CD8-positive, alpha-beta memory T cell (primary cell): ENCODE measurements around the gene ADH6. TPM values are rescaled to one million over a fixed set of nuclear protein-coding genes. Genes with fewer than 3 reads are reported as not detected.

Source experiments
- CTCF ChIA-PET: fragments of 350-600 bp; sonication (Branson Sonifier 250); formaldehyde crosslinking; loops from one replicate; lab custom pipeline; 2021; ENCODE audit warnings: antibody characterized with exemption; lab: Charles Lee
- POLR2A ChIA-PET: fragments of 350-600 bp; sonication (Branson Sonifier 250); formaldehyde crosslinking; loops from one replicate; lab custom pipeline; 2021; ENCODE audit warnings: antibody characterized with exemption; lab: Charles Lee
- DNase-seq, 5 donors: peaks; one replicate each; pipeline versions ENCODE4 v3.0.0 to v3.0.0-alpha.2; 2020 to 2022; ENCODE audit warnings: mixed read lengths in 1 of 5
- H3K27ac ChIP-seq: one replicate; pipeline ENCODE4 v1.7.0; 2013; ENCODE audit warnings: low read depth, mild to moderate bottlenecking, low read length, moderate library complexity
- H3K27me3 ChIP-seq: 2 replicates; pipeline ENCODE4 v1.7.0; 2013; ENCODE audit warnings: low read length, mild to moderate bottlenecking; ENCODE audit not compliant: insufficient read depth, poor library complexity, severe bottlenecking
- H3K36me3 ChIP-seq: 2 replicates; pipeline ENCODE4 v1.7.0; 2013; ENCODE audit warnings: mild to moderate bottlenecking, low read length, moderate library complexity; ENCODE audit not compliant: insufficient read depth
- H3K4me1 ChIP-seq: 2 replicates; pipeline ENCODE4 v1.7.0; 2013; ENCODE audit warnings: mild to moderate bottlenecking, low read length, moderate library complexity; ENCODE audit not compliant: insufficient read depth
- H3K4me3 ChIP-seq: 2 replicates; pipeline ENCODE4 v1.7.0; 2013; ENCODE audit warnings: mild to moderate bottlenecking, low read length
- H3K9me3 ChIP-seq: 2 replicates; pipeline ENCODE4 v1.7.0; 2013; ENCODE audit warnings: mild to moderate bottlenecking, low read length
- H3K27ac Mint-ChIP-seq, 8 donors: one replicate each; pipeline ENCODE4 v1.8.0; 2020 to 2021; ENCODE audit warnings: mixed read lengths in 8 of 8, mild to moderate bottlenecking in 6 of 8, inconsistent platforms in 3 of 8, moderate library complexity in 3 of 8
- H3K27me3 Mint-ChIP-seq, 2 donors: one replicate each; pipeline ENCODE4 v1.8.0; 2020 to 2021; ENCODE audit warnings: mixed read lengths in 2 of 2, mild to moderate bottlenecking in 1 of 2, moderate library complexity in 1 of 2
- H3K36me3 Mint-ChIP-seq, 3 donors: one replicate each; pipeline ENCODE4 v1.8.0; 2020 to 2021; ENCODE audit warnings: mixed read lengths in 3 of 3, inconsistent platforms in 1 of 3, mild to moderate bottlenecking in 1 of 3
- H3K4me1 Mint-ChIP-seq, 3 donors: one replicate each; pipeline ENCODE4 v1.8.0; 2020 to 2021; ENCODE audit warnings: mixed read lengths in 3 of 3, inconsistent platforms in 1 of 3, mild to moderate bottlenecking in 1 of 3
- H3K4me3 Mint-ChIP-seq, 7 donors: one replicate each; pipeline ENCODE4 v1.8.0; 2020 to 2021; ENCODE audit warnings: mixed read lengths in 7 of 7, mild to moderate bottlenecking in 6 of 7, moderate library complexity in 4 of 7, inconsistent platforms in 2 of 7
- H3K9me3 Mint-ChIP-seq, 5 donors: one replicate each; pipeline ENCODE4 v1.8.0; 2020 to 2022; ENCODE audit warnings: mixed read lengths in 5 of 5, mild to moderate bottlenecking in 3 of 5, moderate library complexity in 2 of 5, inconsistent platforms in 1 of 5
- polyA plus RNA-seq: library from polyadenylated mRNA; unstranded; fragments of 300-500 nt; fragmentation: Illumina TruSeq; gene quantifications from one replicate; pipeline ENCODE4 v1.2.3, GENCODE V29; 2021
- total RNA-seq, 2 experiments: library from RNA; stranded (reverse); gene quantifications; one replicate each; pipeline ENCODE4 v1.2.3, GENCODE V29; 2021

Gene ADH6
- total and polyA plus RNA-seq, 3 experiments from 2014 or later: not detected

DNA sequence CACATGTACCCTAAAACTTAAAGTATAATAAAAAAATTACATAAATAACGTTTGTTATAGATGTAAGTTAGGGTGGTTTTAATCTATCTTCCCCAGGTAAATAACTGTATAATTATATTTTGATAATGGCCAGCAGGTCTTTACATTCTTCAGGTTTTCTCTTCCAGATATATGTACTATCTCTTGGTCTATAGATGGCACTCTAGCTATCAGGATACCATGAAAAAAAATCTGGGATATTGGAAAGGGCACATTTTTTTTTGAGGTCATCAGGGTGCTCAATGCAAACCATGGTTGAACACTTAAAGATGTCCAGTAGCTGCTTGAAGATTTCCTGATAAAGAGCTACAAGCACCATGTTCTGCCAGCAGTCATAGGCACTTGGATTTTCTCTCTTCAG is 59.3 kb downstream of the ADH6 start:
- Mint-ChIP-seq H3K9me3 (no peaks in the 10 kb centered on the region), H3K36me3 (no peaks in the 10 kb centered on the region), H3K27ac (no peak overlapping the region), H3K4me1 (no peaks in the 10 kb centered on the region), H3K27me3 (peaks cover 1 to 5% of the 10 kb centered on the region in 2 donors), H3K4me3 (no peak overlapping the region)
- Histone ChIP-seq H3K4me1 (no peaks in the 10 kb centered on the region), H3K36me3 (no peaks in the 10 kb centered on the region), H3K27me3 (no peaks in the 10 kb centered on the region), H3K9me3 (no peaks in the 10 kb centered on the region), H3K27ac (no peak overlapping the region), H3K4me3 (no peak overlapping the region)
- ChIA-PET POLR2A (no interaction called here), CTCF (no interaction called here)
- DNase-seq: no peak

DNA sequence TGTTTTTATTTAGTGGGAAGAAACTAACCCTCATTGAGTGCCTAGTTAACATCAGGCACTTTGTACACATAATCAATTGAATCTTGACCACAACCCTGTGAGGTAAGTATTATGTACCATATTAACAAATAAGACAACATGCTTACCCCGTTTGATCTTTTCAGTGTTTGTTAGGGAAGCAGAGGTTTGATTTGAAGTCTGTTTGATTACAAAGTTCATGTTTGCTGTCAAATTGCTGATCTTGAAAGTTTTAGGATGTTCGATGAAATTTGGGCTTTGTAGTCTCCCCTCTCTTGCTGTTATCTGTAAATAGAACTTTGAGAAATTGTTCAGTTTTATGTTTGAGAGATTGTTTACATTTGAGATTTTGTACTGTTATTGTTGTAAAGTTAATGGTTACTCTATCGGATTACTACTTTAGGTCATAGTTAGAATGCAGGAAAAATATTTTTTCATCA is 61.5 kb downstream of the ADH6 start:
- Histone ChIP-seq H3K4me3 (no peak overlapping the region), H3K4me1 (no peaks in the 10 kb centered on the region), H3K36me3 (no peaks in the 10 kb centered on the region), H3K27ac (no peak overlapping the region), H3K27me3 (no peaks in the 10 kb centered on the region), H3K9me3 (no peaks in the 10 kb centered on the region)
- peaks cover 5 to 13% of the 10 kb centered on the region in 2 donors for H3K27me3 Mint-ChIP-seq
- no peaks in the 10 kb centered on the region for H3K36me3 Mint-ChIP-seq
- DNase-seq: no peak
- H3K4me1 Mint-ChIP-seq: no peaks in the 10 kb centered on the region
- ChIA-PET POLR2A (no interaction called here), CTCF (no interaction called here)
- no peak overlapping the region for H3K27ac Mint-ChIP-seq
- no peaks in the 10 kb centered on the region for H3K9me3 Mint-ChIP-seq
- no peak overlapping the region for H3K4me3 Mint-ChIP-seq

DNA sequence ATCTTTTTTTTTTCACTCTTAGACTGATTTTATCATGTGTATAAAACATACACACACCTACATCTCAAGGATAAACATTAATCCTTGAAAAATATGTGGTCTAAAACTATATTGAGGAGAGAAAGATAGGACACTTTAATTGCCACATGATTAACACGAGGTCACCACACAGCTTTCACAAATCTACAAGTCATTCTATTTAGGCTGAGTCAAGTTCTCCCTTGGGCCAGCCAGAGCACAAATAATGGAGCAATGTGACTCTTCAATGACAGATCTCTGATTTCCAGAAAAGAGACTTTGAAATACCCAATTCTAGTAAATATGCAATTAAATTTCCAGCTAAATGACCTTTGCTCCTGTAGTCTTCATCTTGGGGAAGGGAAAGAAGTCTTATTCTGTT is 62.1 kb downstream of the ADH6 start:
- no peak overlapping the region for H3K27ac ChIP-seq
- H3K9me3 ChIP-seq: no peaks in the 10 kb centered on the region
- no peak for DNase-seq
- peaks cover 4 to 13% of the 10 kb centered on the region in 2 donors for H3K27me3 Mint-ChIP-seq
- H3K4me1 Mint-ChIP-seq: no peaks in the 10 kb centered on the region
- no peaks in the 10 kb centered on the region for H3K9me3 Mint-ChIP-seq
- no peak overlapping the region for H3K4me3 ChIP-seq
- no peak overlapping the region for H3K4me3 Mint-ChIP-seq
- CTCF ChIA-PET: no interaction called here
- no peaks in the 10 kb centered on the region for H3K36me3 Mint-ChIP-seq
- H3K4me1 ChIP-seq: no peaks in the 10 kb centered on the region
- H3K27ac Mint-ChIP-seq: no peak overlapping the region
- H3K27me3 ChIP-seq: no peaks in the 10 kb centered on the region
- no peaks in the 10 kb centered on the region for H3K36me3 ChIP-seq
- POLR2A ChIA-PET: no interaction called here

DNA sequence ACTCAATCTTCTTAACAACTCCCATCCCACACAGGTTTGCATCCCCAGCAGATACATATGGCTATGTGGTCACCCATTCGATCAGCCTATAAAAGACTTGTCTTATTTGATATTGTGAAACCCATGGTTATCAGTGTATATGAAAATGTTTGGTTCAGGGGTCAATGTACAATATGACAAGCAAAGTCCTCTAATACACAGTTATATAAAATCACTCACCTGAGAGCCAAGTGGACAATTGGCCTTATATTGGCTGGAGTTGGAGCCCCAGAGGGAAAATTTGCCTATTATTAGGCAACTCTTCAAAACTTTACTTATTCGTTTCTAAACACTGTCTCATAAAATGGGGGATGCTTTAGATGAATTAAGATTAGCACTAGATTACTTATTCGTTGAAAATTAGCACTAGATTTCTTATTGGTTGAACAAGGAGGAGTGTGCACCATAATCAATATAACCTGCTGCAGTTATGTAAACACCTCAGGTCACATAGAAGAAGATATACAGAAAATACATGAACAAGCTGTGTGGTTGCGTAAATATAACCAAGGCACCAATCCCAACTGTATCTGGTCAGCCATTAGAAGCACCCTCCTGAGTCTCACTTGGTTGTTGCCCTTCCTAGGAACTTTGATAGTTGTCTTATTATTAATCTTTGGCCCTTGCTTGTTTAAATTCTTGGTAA is 64.2 kb downstream of the ADH6 start:
- no peak overlapping the region for H3K27ac Mint-ChIP-seq
- no peak overlapping the region for H3K4me3 Mint-ChIP-seq
- H3K27me3 Mint-ChIP-seq: peaks cover 6 to 13% of the 10 kb centered on the region in 2 donors
- Histone ChIP-seq H3K27ac (no peak overlapping the region), H3K27me3 (no peaks in the 10 kb centered on the region), H3K36me3 (no peaks in the 10 kb centered on the region), H3K4me3 (no peak overlapping the region), H3K4me1 (no peaks in the 10 kb centered on the region), H3K9me3 (no peaks in the 10 kb centered on the region)
- POLR2A ChIA-PET: interaction anchor here (0.6 kb wide), 1 partner anchor 792 kb away, joined by 3 read pairs; no protein-coding TSS in a partner anchor
- CTCF ChIA-PET: no interaction called here
- no peaks in the 10 kb centered on the region for H3K9me3 Mint-ChIP-seq
- no peak for DNase-seq
- H3K36me3 Mint-ChIP-seq: no peaks in the 10 kb centered on the region
- peaks cover under 1 to 2% (median 1%) of the 10 kb centered on the region in 3 donors for H3K4me1 Mint-ChIP-seq

Other genes with a start within 250 kb of the ADH6 start
- gene METAP1, start 223.5 kb downstream of the ADH6 start, total RNA-seq: 10 to 100 TPM; 56.6 to 58.5 TPM
- 30.4 TPM for gene METAP1, start 223.5 kb downstream of the ADH6 start, polyA plus RNA-seq
- 100 to 1,000 TPM; 113 to 116 TPM for gene ADH5, start 130.5 kb downstream of the ADH6 start, total RNA-seq
- 127 TPM for gene ADH5, start 130.5 kb downstream of the ADH6 start, polyA plus RNA-seq
- gene ADH4, start 74.9 kb downstream of the ADH6 start, total RNA-seq: not detected
- gene ADH4, start 74.9 kb downstream of the ADH6 start, polyA plus RNA-seq: not detected
- gene ADH1A, start 71.7 kb upstream of the ADH6 start, total RNA-seq: not detected
- gene ADH1A, start 71.7 kb upstream of the ADH6 start, polyA plus RNA-seq: not detected
- gene ADH1B, start 102.2 kb upstream of the ADH6 start, total RNA-seq: not detected
- gene ADH1B, start 102.2 kb upstream of the ADH6 start, polyA plus RNA-seq: not detected
- not detected for gene ADH1C, start 133.5 kb upstream of the ADH6 start, total RNA-seq
- not detected for gene ADH1C, start 133.5 kb upstream of the ADH6 start, polyA plus RNA-seq
- not detected for gene ADH7, start 216.1 kb upstream of the ADH6 start, total RNA-seq
- not detected for gene ADH7, start 216.1 kb upstream of the ADH6 start, polyA plus RNA-seq